ENCODE data around the gene PLIN5. TPM values are rescaled to one million over a fixed set of nuclear protein-coding genes. Genes with fewer than 3 reads are reported as not detected.

Gene PLIN5
- total and polyA plus RNA-seq, 10 of the 15 experiments (the other 5 are each of a cell fraction or from before 2014, with no cell fraction given), result 0.15 to 0.33 TPM; not detected in 8

DNA sequence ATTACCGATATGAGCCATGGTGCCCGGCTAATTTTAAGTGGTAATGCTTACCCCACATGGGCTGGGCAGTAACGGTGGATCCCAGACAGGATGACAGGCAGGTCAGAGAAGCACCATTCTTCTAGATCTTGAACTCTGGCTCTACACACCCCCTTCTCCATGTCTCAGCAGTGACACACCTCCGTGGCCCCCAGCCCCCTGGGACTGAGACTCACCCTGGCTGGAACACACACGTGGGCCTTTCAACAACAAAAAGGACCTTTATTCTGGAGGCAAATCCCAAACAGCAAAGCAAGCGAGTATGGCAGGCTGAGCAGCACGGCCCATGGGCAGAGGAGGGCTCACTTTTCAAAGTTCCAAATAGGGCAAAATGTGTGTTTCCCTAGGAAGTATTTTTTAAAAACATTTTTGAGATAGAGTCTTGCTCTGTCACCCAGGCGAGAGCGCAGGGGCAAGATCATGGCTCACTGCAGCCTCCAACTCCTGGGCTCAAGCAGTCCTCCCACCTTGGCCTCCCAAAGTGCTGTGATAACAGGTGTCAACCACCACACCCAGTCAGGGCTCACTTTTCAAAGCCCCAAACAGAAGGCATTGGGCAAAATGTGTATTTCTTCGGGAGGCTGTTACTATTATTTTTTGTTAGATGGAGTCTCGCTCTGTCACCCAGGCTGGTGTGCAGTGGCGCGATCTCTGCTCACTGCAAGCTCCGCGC, 12.6 kb downstream of the PLIN5 start:
- ATAC-seq (no peak), FAIRE-seq (no peak), DNase-seq (ENCODE audit: low read depth, low spot score) (no peak)
- POLR2A ChIA-PET, result no interaction called here
- H3K79me2 ChIP-seq (ENCODE audit: control insufficient read depth, insufficient read depth, low read length), result no peaks in the 10 kb centered on the region
- intact Hi-C loops (cut with micrococcal nuclease; ENCODE audit: unreplicated experiment), result no loop called here
- H3K4me2 ChIP-seq (ENCODE audit: control insufficient read depth, insufficient read depth), result no peak overlapping the region
- TF ChIP-seq BACH1 (IDR thresholded peaks at IDR 0.05; ENCODE audit: borderline replicate concordance), result no peak
- no peaks in the 10 kb centered on the region for H3K27me3 ChIP-seq (replicated peaks in 1 of 2; ENCODE audit: control insufficient read depth in 2 of 2, insufficient read depth in 2 of 2, low read length in 1 of 2)
- no peak overlapping the region for H2AFZ ChIP-seq (ENCODE audit: control insufficient read depth, low read depth, low read length)
- no peak overlapping the region for H3K4me3 ChIP-seq
- H3K9me3 ChIP-seq (replicated peaks; ENCODE audit: control insufficient read depth, insufficient read depth, low read length), result no peaks in the 10 kb centered on the region
- in situ Hi-C loops (cut with MboI), result no loop called here
- no peaks in the 10 kb centered on the region for H4K20me1 ChIP-seq (ENCODE audit: control insufficient read depth, insufficient read depth)
- RAD21 ChIA-PET (ENCODE audit: unreplicated experiment), result interaction anchor here (1.3 kb wide), 1 partner anchor 255 kb away, joined by 3 read pairs; no protein-coding TSS in a partner anchor
- CTCF ChIA-PET, result interaction anchor here (0.6 to 4.5 kb wide), 10 partner anchors 13 to 262 kb away, joined by 3 to 44 read pairs (median 6); partner anchors contain the start of genes LRG1 and PLIN5
- no peak overlapping the region for H3K9ac ChIP-seq (ENCODE audit: control insufficient read depth, insufficient read depth, low read length)
- SMC1A ChIA-PET (ENCODE audit: uncharacterized antibody, unreplicated experiment), result no interaction called here
- no peaks in the 10 kb centered on the region for H3K4me1 ChIP-seq (ENCODE audit: control insufficient read depth, insufficient read depth, low read length)
- WGBS (ENCODE audit: insufficient coverage, insufficient replicate concordance, low lambda C conversion rate, missing lambda C conversion rate), result 49% methylated on average over 15 of the region's 15 CpGs
- BruUV-seq (replicated peaks), result no TSS peak
- no peaks in the 10 kb centered on the region for H3K36me3 ChIP-seq (ENCODE audit: control insufficient read depth in 2 of 2, insufficient read depth in 2 of 2, low read length in 1 of 2)
- H3K27ac ChIP-seq (ENCODE audit: control insufficient read depth, insufficient read depth), result no peak overlapping the region

DNA sequence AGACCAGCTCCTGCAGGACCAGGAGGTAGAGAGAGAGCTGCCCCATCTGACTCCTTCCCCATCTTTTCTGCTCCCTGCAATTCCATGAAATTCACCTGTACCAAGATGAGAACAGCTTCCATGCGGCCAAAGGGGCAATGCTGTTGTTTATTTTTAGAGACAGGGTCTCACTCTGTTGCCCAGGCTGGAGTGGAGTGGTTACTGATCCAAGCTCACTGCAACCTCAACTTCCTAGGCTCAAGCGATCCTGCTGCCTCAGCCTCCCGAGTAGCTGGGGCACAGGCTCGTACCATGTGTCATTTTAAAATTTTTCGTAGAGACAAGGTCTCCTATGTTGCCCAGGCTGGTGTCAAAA, 13.2 kb downstream of the PLIN5 start:
- Histone ChIP-seq H3K4me1 (ENCODE audit: control insufficient read depth, insufficient read depth, low read length) (no peaks in the 10 kb centered on the region), H4K20me1 (ENCODE audit: control insufficient read depth, insufficient read depth) (no peaks in the 10 kb centered on the region), H3K36me3 (ENCODE audit: control insufficient read depth in 2 of 2, insufficient read depth in 2 of 2, low read length in 1 of 2) (no peaks in the 10 kb centered on the region), H3K27me3 (replicated peaks in 1 of 2; ENCODE audit: control insufficient read depth in 2 of 2, insufficient read depth in 2 of 2, low read length in 1 of 2) (no peaks in the 10 kb centered on the region), H2AFZ (ENCODE audit: control insufficient read depth, low read depth, low read length) (no peak overlapping the region), H3K27ac (ENCODE audit: control insufficient read depth, insufficient read depth) (no peak overlapping the region), H3K9ac (ENCODE audit: control insufficient read depth, insufficient read depth, low read length) (no peak overlapping the region), H3K9me3 (replicated peaks; ENCODE audit: control insufficient read depth, insufficient read depth, low read length) (no peaks in the 10 kb centered on the region), H3K4me2 (ENCODE audit: control insufficient read depth, insufficient read depth) (no peak overlapping the region), H3K79me2 (ENCODE audit: control insufficient read depth, insufficient read depth, low read length) (no peaks in the 10 kb centered on the region), H3K4me3 (no peak overlapping the region)
- POLR2A ChIA-PET, result no interaction called here
- RAD21 ChIA-PET (ENCODE audit: unreplicated experiment), result interaction anchor here (0.8 kb wide), 1 partner anchor 114 kb away, joined by 4 read pairs; no protein-coding TSS in a partner anchor
- SMC1A ChIA-PET (ENCODE audit: uncharacterized antibody, unreplicated experiment), result no interaction called here
- ATAC-seq, result no peak
- in situ Hi-C loops (cut with MboI), result no loop called here
- no peak for DNase-seq (ENCODE audit: low read depth, low spot score)
- intact Hi-C loops (cut with micrococcal nuclease; ENCODE audit: unreplicated experiment), result no loop called here
- WGBS (ENCODE audit: insufficient coverage, insufficient replicate concordance, low lambda C conversion rate, missing lambda C conversion rate), result 17% methylated on average over 5 of the region's 5 CpGs
- no TSS peak for BruUV-seq (replicated peaks)
- CTCF ChIA-PET, result interaction anchor here (0.5 to 1.6 kb wide), 4 partner anchors 13 to 114 kb away, joined by 4 to 7 read pairs (median 5); partner anchors contain the start of gene LRG1
- no peak for FAIRE-seq
- TF ChIP-seq, protein P1, sequence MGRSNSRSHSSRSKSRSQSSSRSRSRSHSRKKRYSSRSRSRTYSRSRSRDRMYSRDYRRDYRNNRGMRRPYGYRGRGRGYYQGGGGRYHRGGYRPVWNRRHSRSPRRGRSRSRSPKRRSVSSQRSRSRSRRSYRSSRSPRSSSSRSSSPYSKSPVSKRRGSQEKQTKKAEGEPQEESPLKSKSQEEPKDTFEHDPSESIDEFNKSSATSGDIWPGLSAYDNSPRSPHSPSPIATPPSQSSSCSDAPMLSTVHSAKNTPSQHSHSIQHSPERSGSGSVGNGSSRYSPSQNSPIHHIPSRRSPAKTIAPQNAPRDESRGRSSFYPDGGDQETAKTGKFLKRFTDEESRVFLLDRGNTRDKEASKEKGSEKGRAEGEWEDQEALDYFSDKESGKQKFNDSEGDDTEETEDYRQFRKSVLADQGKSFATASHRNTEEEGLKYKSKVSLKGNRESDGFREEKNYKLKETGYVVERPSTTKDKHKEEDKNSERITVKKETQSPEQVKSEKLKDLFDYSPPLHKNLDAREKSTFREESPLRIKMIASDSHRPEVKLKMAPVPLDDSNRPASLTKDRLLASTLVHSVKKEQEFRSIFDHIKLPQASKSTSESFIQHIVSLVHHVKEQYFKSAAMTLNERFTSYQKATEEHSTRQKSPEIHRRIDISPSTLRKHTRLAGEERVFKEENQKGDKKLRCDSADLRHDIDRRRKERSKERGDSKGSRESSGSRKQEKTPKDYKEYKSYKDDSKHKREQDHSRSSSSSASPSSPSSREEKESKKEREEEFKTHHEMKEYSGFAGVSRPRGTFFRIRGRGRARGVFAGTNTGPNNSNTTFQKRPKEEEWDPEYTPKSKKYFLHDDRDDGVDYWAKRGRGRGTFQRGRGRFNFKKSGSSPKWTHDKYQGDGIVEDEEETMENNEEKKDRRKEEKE (IDR thresholded peaks at IDR 0.05), result no peak
- no peak for TF ChIP-seq ETV6 (conservative IDR thresholded peaks at IDR 0.05 in 1 of 2, IDR thresholded peaks at IDR 0.05 in 1 of 2; ENCODE audit: borderline replicate concordance in 1 of 2, low read depth in 1 of 2)
- no peak for TF ChIP-seq MEF2A (IDR thresholded peaks at IDR 0.05; ENCODE audit: insufficient read depth, low read depth, low read length)
- TF ChIP-seq, protein P2, sequence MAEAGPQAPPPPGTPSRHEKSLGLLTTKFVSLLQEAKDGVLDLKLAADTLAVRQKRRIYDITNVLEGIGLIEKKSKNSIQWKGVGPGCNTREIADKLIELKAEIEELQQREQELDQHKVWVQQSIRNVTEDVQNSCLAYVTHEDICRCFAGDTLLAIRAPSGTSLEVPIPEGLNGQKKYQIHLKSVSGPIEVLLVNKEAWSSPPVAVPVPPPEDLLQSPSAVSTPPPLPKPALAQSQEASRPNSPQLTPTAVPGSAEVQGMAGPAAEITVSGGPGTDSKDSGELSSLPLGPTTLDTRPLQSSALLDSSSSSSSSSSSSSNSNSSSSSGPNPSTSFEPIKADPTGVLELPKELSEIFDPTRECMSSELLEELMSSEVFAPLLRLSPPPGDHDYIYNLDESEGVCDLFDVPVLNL (IDR thresholded peaks at IDR 0.05; ENCODE audit: low read depth, low read length), result no peak
- no peak for TF ChIP-seq BMI1 (IDR thresholded peaks at IDR 0.05; ENCODE audit: borderline replicate concordance)
- no peak for TF ChIP-seq GATAD2B (conservative IDR thresholded peaks at IDR 0.05; ENCODE audit: low read depth)
- no peak for TF ChIP-seq ZZZ3 (IDR thresholded peaks at IDR 0.05; ENCODE audit: control insufficient read depth, insufficient read length, low read depth)
- no peak for TF ChIP-seq FOXM1 (IDR thresholded peaks at IDR 0.05; ENCODE audit: low read depth, low read length)
- no peak for TF ChIP-seq MXI1 (IDR thresholded peaks at IDR 0.05; ENCODE audit: low read depth, low read length)
- TF ChIP-seq BCL11A (IDR thresholded peaks at IDR 0.05; ENCODE audit: low read depth, low read length), result no peak
- TF ChIP-seq SMAD5 (IDR thresholded peaks at IDR 0.05; ENCODE audit: low read depth), result no peak
- TF ChIP-seq GABPA (IDR thresholded peaks at IDR 0.05; ENCODE audit: low read depth), result no peak
- no peak for TF ChIP-seq MTA2 (IDR thresholded peaks at IDR 0.05; ENCODE audit: low read depth)
